NCI-H748 treated with DMSO at 0.1 percent for 48 hours (cell line): ENCODE results near the gene CD6.

Source experiments
- DNase-seq: peaks from one replicate; lab custom pipeline; 2025; lab: John Stamatoyannopoulos, UW

The CD6 gene

DNA sequence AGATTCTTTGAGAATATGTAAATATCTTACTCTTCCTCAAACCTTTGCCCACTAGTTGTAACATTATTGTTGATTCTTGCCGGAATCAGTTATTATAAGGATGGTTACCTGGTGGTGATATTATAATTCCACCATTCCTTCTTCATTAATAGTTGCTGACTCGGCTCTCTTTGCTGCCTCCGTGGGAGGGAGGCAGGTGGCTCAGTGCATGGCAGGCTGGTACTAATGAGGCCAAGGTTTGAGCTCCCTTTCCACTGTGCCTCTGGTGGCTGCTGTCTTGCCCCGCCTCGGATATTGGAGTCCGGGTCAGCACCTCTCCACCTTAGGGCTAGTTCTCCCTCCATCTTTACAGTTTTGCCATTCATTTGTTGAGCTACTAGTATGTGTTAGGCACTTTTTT lies 12.7 kb downstream of the CD6 start:
- no peak for DNase-seq

DNA sequence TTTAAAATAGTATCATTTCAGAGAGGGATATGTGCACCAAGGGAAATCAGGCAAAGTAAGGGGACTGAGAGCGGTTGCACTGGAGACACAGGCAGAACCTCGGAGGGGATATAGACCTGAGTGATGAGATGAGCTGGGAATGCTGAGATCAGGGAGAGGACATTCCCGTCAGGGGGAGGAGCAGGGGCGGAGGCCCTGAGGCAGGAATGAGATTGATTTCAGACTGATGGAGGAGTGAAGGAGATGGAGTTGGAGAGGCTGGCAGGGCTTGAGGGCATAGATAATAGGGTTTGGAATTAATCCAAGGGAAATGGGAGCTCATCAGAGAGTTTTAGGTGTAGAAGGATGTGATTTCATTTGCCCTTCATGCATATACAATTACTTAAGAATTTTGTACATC lies 13.2 kb downstream of the CD6 start:
- no peak for DNase-seq

DNA sequence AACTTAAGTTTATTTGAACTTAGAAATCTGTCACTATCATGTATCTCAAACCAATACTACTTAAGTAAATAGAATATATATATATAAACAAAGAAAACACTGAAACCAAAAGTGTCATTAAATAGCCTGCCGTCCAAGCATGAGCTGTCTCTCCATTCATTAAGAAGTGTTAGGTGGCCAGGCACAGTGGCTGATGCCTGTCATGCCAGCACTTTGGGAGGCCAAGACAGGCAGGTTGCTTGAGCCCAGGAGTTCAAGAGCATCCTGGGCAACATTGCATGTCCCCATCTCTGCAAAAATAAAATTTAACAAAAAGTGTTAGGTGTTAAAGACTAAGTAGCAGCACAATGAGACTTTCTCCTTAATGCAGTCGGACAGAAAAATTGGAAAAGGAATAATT lies 14.0 kb downstream of the CD6 start:
- DNase-seq = no peak

DNA sequence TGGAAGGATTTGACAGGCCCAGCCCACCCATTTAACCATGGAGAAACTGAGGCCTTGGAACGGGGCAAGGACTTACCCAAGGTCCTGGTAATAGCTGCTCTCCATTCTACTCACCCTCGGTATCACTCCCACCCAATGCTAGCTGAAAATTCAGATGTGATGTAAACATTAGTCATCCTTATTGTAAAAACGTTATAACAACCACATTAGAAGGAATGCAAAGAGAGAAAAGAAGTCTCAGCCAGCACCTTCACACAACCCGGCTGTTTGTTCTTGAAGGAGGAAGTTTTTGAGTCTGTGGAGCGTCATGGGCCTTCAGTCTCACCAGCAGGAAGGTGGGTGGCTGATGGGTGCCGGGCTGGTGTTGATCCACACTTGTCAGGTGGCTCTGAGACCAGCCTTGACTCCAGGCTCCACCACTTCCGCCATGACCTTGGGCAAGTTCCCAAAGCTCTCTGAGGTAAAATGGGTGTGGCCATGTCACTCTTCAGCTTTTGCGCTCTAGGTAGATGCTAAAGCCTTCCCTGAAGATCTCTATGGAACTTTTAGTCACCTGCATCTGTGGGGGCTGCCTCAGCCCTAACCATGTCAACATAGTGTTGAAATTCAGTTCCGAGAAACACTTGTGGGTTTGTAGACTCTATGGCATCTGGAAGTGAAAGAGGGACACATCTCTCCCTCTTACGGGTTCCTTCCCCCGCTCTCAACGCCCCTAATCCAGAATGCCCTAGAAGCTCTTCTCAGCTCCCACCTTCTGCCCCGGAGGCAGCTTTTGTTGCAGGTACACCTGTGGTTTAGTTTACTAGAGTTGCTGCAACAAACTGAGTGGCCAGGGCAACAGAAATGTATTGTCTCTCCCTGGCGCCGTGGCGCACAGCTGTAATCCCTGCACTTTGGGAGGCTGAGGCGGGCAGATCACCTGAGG lies 14.8 kb downstream of the CD6 start:
- DNase-seq = no peak

DNA sequence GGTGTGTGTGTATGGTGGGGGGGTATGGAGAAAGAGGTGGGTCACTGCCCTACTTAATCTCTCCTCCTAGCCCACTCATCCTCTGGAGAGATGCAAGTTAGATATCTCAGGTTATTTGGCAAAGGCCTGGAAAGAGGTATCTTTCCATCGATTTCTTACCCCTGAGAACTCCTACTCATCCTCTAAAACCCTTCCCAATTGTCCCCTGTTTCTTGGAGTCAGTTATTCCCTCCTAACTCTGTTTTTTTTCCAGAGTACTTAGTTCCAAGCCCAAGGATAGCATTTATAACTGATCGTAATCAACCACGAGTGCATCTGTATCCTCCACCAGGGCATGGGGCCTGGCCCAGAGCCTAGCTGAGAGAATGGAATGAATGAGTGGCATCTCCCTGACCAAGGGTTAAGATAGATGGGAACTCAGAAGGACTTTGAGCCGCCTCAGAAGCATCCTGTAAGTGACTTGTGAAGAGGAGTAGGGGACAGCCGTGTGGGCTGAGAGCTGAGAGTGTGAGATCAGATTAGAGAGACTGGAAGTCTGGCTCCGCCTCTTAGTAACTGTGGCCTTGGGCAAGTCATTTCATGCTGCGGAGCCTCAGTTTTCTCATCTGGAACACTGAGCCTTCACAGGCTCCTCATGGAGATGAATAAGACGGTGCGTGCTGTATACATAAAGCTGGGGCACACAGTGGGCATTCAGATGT lies 16.2 kb downstream of the CD6 start:
- no peak for DNase-seq

DNA sequence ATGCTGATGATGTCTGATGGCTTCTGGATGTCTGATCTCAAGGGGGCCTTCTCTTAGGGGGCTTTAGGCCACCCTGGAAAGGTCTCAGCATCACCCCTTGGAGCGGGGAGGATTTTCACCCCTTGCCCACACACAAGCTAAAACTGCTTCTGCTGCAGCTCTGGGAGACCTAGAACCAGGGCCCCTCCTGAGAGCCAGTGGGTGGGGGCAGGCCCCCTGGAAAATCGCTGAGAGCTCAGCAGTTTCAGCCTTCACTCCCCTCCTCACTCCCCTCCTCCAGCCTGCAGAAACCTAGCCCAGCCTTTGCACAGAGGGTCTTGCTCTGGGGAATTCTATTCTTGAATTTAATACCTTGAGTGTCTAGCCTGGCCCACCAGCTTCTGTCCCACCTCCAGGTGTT lies 17.2 kb downstream of the CD6 start:
- no peak for DNase-seq

DNA sequence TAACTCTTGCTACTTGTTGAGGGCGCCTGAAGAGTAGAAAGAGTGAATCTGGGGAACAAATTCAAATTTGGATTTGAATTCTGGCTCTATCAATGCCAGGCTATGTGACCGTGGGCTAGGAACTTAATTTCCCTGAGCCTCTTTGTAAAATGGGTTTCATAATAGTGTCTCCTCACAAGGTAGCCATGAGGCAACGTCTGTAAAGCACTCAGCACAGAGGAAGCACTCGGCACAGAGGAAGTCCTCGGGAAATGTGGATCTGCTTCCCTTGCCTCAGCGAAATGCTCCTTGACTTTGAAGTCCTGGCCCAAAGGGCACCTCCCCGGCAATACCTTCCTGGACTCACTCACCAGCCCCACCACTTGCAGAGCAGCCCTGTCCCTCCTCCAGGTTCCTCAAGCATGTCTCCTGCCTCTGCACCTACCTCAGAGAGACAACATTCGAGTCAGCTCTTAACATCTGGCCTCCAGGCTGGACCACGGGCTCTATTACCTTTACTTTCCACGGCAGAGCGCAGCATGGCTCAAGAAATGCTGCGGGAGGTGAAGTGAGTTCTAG lies 17.7 kb downstream of the CD6 start:
- no peak for DNase-seq

DNA sequence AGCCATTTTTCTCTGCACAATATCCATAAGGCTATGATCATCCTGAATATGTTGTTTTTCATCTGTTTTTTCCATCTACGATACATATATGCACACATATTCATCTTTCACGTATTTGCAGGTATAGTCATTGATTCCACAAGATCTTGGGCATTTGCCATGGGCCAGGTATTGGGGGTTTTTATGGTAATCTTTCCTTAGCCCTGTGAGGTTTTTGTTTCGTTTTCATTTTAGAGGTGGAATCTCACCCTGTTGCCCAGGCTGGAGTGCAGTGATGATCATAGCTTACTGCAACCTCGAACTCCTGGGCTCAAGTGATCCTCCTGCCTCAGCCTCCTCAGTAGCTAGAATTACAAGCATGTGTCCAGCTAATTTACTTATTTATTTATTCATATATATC lies 20.0 kb downstream of the CD6 start:
- no peak for DNase-seq

DNA sequence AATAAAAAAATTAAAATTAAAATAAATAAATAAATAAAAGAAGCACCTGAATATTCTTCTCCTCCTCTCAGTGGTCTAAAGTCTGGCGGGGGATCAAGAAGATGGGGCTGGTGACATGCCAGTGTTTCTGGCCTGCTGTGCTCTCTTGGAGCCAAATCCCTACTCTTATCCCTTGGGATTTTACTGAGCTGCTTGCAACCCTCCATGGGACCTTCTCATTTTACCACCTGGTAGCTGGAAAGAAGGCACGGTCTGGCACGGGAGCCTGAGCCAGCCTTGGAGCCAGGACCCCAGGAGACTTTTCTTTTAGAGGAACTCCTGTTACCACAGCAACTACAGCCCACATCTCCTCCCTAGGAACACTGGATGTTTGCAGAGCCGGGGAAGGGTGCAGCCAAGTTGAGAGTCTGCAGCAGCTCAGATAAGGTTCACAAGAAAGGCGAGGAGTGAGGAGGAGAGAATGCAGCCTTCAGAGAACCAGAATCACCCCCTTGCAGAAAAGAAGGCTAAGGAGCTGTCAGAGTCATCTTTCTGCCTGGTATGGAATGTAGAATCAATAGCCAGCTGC lies 21.4 kb downstream of the CD6 start:
- DNase-seq = no peak

DNA sequence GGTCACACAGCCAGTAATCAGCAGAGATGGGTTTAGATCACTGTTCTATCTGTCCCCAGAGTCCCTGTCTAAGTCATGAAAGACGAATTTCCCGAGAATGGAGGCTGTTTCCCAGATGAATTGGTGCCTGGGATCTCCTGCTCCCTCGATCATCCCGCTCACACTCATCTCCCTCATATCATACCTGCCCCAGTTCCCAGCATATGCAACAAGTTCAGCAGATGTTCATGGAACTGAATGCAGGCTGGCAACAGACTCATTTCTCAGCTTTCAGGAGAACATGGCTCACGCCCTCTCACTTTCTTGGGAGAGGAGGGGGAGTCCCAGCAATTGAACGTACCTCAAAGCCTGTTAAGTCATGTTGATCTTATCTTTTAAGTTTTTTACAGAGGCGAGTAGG lies 22.1 kb downstream of the CD6 start:
- DNase-seq = no peak

DNA sequence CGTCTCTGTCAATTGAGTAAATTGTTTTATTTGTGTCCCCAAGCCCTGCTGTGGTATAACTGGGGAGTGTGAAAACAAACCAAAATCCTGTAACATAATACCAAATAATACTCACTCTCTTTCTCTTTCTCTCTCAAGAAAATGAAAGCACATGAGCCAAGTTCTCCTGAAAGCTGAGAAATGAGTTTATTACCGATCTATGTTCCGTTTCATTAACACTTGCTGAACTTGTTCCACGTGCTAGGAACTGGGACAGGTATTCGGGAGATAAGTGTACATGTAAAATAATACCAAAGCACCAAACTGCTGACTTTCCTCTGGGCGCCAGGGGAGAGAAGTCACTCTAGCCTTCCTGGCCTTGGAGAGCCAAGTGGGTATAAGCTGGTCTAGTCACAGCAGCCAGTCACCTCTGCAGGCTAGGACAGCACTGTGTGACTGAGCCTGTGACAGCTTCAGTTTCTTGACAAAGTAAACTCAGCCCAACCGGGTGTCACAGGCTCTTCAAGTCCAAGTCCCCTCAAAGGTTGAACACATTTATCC lies 23.1 kb downstream of the CD6 start:
- no peak for DNase-seq

DNA sequence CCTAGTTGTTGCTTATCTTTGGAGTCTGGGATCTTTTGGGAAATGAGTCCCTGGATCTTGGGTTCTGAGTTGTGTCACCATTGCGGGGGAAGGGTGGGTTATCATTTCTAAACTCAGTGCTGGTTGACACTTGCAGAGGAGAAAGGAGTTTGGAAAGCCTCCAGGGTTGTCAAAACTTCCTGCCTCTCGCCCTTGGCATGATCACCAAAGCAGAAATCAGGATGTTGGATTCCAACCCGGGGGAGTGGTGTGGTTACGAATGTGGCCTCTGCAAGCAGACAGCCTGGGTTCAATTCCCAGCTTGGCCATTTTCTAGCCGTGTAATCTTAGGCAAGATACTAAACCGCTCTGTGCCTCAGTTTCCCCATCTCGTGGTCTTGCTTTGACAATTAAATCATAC lies 24.3 kb downstream of the CD6 start:
- DNase-seq = no peak

DNA sequence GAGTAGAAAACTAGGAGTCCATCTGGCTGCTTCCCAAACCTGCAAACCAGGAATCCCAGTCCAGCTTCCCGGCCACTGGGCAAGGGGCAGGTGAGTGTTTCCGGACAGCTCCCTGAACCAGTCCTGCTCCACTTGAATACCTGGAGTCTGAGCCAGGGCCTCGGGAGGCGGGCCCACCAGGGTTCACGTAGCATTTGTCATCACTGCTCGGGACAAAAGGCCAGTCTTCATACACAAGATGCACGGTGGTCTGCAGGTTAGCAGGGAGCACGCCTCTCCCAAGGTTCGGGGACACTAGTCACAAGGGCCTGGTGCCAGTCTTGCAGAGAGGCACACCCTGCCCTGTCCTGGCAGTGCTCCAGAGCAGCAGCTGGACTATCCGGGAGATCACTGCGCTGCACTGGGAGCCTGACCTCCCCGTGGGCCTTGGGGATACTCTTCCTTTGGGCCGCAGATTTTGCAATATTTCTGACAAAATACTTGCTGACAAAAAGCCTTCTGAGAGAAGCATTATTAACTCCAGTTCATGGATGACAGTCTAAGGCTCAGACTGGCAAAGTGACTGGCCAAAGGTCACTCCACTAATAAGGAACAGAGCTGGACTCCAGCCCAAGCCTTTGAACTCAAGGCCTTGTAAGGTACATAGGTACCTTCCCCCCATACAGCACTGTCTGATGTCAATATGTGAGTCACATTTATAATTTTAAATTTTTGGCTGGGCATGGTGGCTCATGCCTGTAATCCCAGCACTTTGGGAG lies 25.1 kb downstream of the CD6 start:
- no peak for DNase-seq

DNA sequence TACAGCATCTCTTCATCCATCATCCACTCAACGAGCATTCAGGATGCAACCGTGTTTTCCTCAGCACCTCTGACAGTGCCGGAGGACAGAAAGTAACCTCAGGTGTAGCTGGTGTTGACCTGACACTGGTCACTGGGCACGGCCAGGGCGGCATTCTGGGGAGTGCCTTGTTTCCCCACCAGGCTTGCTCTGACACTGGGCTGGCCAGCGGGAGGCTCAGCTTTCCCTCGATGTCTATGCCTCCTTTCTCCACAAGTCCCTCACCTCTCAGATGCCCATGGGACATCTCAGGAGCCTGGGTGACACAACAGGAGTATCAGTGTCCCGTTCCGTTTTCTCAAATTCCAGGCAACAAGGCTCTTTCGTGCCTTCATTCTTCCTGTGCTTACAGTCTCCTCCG lies 28.9 kb downstream of the CD6 start:
- DNase-seq = no peak

DNA sequence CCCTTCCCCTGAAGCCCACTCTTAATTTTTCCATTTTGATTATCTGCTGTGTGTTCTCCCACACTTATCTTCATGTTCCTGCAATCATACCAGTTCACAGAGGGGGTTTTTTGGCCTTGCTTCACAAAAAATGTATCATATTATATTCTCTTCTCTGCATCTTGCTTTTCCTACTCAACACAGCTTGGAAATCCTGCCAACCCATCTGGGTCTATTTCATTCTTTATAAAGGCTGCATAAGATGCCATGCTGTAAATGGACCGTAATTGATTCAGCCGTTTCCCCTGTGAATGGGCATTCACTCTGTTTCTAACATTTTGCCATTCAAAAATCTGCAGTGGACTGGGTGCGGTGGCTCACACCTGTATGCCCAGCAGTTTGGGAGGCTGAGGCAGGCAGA lies 30.5 kb downstream of the CD6 start:
- DNase-seq = no peak

DNA sequence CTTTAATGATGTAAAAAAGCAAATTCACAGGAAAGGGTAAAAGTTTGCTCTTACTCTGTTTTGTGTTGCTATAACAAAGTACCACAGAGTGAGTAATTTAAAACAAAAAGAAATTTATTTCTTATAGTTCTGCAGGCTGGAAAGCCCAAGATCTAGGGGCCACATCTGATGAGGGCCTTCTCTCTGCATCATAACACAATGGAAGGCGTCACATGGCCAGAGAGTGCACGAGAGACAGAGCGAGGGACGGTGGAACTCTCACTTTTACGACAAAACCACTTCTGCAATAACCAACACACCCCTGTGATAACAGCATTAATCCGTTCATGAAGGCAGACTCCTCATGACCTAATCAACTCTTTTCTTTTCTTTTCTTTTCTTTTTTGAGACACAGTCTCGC lies 31.1 kb downstream of the CD6 start:
- DNase-seq = no peak

DNA sequence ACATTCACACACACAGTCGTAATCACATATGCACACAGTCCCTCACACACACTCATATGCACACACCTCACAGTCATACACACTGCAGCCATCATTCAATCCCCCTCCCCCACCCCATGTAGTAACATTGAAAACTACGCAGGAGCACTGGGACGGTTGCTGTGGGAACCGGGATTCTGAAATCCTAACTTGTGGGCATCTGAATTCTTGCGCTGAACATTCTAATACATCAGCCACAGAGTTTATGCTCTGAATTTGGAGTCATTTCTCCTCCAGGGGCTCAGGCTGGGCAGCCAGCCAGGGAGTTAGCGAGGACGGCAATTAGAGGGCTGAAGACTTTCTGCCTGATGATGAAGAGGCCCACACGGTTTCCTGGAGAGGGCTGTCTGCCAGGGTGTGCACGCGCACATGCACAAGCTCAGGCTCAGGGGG lies 32.7 kb downstream of the CD6 start:
- no peak for DNase-seq

DNA sequence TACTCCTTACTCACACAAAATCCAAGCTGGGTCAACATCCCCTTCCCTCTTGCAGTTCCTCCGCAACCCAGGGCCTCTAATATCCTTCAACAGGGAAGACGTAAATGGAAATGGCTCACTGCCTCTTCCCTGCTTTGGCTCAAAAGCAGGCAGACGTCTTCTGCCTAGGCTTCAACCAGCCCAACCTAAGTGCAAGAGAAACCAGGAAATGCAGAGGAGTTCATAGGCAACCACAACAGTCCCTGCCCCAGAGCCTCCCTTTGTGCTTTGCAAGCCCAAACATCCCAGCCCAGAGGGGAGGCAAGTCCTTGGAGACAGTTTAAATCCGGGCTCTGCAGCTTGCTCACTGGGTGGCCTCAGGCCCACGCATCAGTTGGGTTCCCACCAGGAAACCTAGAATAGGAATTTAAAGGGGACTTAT lies 33.3 kb downstream of the CD6 start:
- DNase-seq = no peak

DNA sequence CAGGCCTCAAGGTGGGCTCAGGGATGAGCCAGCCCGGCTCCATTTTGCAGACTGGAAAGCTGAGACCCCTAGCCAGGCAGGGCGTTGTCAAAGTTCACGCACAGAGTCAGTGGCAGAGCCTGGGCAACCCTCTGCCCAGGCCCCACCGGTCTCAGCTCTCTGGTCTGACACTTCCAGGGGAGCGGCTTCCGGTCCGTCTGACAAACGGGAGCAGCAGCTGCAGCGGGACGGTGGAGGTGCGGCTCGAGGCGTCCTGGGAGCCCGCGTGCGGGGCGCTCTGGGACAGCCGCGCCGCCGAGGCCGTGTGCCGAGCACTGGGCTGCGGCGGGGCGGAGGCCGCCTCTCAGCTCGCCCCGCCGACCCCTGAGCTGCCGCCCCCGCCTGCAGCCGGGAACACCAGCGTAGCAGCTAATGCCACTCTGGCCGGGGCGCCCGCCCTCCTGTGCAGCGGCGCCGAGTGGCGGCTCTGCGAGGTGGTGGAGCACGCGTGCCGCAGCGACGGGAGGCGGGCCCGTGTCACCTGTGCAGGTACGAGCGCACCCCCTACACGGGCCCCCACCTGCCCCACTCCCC lies 36.0 kb downstream of the CD6 start:
- DNase-seq = no peak

DNA sequence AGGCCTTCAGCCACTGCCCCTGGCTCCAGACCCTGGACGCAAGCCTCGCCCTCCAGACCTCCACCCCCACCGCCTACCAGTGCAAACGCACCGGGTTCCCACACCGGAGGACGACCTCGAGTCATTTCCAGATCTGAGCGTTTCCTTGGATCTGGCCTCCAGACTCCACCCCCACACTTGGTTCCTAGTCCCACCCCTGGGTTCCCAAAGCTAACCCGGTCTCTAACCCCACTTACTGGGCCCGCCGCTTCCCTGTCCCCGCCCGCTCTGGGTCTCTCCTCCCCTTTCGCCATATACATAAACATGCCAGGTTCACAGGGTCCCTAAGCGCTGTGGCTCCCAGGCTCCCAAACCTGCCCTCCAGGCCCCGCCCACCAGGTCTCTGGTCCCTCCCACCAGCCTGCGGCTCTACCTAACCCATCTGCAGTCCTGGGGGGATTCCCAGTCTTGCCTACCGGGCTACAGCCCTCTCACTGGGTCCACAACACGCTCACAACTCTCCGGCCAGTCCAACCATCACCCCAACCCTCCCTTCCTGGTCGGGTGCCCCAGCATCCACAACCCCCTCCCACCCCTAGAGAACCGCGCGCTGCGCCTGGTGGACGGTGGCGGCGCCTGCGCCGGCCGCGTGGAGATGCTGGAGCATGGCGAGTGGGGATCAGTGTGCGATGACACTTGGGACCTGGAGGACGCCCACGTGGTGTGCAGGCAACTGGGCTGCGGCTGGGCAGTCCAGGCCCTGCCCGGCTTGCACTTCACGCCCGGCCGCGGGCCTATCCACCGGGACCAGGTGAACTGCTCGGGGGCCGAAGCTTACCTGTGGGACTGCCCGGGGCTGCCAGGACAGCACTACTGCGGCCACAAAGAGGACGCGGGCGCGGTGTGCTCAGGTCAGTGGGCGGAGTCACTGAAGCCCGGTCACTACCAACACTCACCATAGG lies 36.7 kb downstream of the CD6 start:
- no peak for DNase-seq
